ENCODE data around the gene ZBTB22.

DNA sequence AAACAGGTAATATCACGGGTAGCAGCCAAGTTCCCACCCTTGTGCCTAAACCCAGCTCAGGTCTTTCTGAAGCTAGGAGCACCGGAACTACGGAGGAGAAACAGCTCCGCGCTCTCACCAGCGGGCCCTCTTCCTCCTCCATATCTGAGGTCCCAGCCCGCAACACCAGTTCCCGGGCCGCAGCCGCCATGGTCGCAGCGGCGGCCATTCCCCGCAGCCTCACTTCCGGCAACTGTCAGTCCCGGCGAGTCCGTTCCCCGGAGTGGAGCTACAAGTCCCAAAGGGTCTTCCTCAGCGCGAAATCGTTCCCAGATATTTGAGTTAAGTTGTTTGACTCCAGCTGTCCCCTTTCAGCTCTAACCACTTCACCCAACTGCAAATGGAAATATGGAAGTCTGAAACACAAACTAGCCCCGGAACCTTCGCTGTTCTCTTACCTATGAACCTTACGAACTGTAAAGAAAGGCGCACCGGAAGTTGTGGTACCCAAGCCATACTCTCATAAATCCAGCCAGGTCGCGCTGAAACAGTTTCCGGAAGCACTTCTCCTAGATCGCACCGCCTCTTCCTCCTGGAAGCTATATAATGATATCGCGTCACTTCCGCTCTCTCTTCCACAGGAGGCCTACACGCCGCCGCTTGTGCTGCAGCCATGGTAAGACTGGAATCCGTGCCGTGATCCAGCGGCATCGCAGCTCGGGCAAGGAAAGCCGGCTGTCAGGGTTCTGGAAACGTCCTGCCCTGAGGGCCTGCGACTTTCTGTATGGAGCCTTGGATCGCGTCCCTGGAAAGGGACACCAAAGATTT is 45.9 kb downstream of the ZBTB22 start, which contains the start of the genes RPS18 and VPS52:
- TF ChIP-seq EZH2phosphoT487 (IDR thresholded peaks at IDR 0.05) (no peak), EZH2 (IDR thresholded peaks at IDR 0.05) (peak; percentile 49)
- TF ChIP-seq, protein P1, sequence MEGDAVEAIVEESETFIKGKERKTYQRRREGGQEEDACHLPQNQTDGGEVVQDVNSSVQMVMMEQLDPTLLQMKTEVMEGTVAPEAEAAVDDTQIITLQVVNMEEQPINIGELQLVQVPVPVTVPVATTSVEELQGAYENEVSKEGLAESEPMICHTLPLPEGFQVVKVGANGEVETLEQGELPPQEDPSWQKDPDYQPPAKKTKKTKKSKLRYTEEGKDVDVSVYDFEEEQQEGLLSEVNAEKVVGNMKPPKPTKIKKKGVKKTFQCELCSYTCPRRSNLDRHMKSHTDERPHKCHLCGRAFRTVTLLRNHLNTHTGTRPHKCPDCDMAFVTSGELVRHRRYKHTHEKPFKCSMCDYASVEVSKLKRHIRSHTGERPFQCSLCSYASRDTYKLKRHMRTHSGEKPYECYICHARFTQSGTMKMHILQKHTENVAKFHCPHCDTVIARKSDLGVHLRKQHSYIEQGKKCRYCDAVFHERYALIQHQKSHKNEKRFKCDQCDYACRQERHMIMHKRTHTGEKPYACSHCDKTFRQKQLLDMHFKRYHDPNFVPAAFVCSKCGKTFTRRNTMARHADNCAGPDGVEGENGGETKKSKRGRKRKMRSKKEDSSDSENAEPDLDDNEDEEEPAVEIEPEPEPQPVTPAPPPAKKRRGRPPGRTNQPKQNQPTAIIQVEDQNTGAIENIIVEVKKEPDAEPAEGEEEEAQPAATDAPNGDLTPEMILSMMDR (IDR thresholded peaks at IDR 0.05) = no peak

All from neural progenitor cell (in vitro differentiated cells).